GM21786 (cell line): Measurements from ENCODE around the gene CLMN.
"Not testable (repeated sequence)": the region's sequence is repeated elsewhere in the genome, so short reads cannot be mapped to it uniquely, and the experiment has no call there.

Source experiments
- ATAC-seq: cut with Tn5 transposase; IDR thresholded peaks from one replicate; pipeline ENCODE4 v1.9.1; 2021; ENCODE audit not compliant: unreplicated experiment

CLMN gene

DNA sequence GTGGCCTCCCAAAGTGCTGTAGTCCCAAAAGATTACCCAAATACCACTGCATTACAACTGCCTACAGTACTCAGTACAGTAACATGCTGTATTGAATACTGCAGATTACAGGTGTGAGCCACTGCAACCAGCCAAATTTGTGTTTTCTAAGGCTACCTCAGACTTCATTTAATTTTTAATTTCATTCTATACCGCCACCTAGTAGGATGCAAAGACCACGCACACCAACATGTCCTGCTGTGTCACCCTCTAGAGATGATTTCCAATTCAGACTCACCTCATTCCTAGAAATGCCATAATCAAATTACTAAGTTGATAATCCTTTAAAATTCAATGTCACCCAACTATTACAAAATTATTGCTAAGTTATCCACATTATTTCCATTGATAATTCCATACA is 177.5 kb downstream of the CLMN start:
- ATAC-seq = no peak

GRCh38 chr14:95141684-95142083 is 178.0 kb downstream of the CLMN start:
- ATAC-seq = no peak

DNA sequence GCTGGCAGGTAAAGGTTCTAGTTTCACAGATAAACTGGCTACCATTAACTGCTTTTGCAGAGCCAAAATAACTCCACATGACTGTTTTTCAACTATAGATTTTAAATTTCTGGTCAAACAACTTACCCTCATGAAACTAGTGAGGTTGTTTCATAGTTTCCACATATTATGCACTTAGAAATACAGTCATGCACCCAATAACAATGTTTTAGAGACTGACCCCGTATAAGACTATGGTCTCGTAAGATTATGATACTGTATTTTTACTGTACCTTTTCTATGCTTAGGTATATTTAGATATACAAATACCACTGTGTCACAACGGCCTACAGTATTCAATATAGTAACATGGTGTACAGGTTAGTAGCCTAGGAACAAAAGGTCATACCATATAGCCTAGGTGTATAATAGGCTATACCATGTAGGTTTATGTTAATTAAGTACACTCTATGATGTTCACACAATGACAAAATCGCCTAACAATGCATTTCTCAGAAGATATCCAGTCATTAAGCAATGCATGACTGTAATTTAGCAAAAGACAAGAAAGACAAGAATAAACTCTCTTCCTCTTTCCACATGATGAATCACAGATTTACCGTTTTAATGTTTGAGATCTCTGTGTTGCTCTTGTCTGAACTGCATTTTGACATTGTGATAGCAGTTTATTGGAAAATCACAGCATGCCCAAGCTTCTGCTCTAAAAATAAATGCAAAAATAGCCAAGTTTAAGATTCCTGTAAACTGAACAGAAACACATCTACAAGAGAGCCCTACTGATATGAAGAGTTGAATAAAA is 179.4 kb downstream of the CLMN start:
- ATAC-seq = peak; percentile 38

DNA sequence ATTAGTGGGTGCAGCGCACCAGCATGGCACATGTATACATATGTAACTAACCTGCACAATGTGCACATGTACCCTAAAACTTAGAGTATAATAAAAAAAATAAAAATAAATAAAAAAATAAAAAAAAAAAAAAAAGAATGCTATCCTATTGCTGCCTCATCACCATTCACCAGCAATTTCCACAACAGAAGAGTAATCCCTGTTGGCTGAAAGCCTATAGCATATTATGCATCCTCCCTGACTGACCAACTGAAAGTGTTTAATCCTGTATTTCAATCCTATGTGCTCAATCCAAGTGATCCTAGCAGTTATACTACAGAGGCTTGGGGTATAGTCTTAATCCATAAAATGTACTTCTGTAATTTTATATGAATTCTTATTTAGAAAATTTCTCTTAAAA is 180.8 kb downstream of the CLMN start:
- ATAC-seq = no peak

- not testable (repeated sequence) for ATAC-seq
Measured at GRCh38 chr14:95138455-95138854, 181.3 kb downstream of the CLMN start.

GRCh38 chr14:95137804-95138167 is 181.9 kb downstream of the CLMN start:
- ATAC-seq = no peak

GRCh38 chr14:95137164-95137803 is 182.4 kb downstream of the CLMN start:
- no peak for ATAC-seq

DNA sequence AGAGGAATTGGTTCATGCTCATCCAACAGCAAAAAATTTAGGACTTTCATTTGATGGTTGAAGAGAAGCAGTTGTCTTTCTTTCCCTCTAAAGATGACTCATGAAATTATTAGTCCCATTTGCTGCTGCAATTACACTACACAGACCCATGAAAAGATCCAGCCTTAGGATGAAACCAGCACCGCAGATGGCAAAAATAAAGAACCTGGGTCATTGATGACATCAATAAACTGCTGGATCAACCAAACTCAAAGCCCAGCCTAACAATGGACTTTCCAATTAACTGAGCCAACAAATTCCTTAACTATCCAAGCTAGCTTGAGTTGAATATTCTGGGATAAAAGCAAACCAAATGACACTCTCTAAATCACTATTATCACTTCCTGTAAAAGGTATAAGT is 183.1 kb downstream of the CLMN start:
- ATAC-seq = no peak

DNA sequence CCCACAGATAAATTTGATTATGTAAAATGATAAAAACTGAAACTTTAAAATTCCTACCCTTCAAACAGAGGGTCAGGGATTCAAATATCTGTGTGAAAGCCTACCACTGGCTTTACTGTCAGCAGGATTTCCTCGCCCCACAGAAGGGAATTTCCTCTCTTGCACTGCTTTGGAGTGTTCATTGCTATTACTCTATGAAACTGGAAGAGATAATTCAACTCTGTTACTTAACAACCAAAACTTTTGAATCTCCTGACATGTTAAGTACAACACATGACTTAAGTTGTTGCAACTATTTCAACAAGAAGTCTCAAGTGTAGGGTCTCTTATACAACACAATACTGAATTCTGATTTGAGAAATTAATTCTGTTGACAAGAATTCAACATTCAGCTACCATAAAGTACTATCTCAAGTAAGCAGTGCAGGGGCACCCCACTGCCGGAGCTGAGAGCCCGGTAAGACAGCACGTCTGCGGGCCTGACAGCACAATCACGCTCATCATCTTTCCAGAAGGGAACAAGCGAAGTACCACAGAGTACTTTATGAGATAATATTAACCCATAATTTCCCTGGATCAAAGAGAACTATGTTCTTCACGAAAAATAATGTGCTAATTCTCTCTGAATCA is 185.3 kb downstream of the CLMN start:
- peak; percentile 58 for ATAC-seq

GRCh38 chr14:95133282-95133681 is 186.4 kb downstream of the CLMN start:
- ATAC-seq = no peak

GRCh38 chr14:95132760-95133159 is 186.9 kb downstream of the CLMN start:
- ATAC-seq = no peak
